Measurements from ENCODE around the gene CERS6. TPM values are rescaled to one million over a fixed set of nuclear protein-coding genes. Genes with fewer than 3 reads are reported as not detected.
"Not testable (repeated sequence)": the region's sequence is repeated elsewhere in the genome, so short reads cannot be mapped to it uniquely, and the experiment has no call there.

Gene CERS6
- total RNA-seq: 10 to 100 TPM; 18.2 to 59.9 (median 39.7) TPM

DNA sequence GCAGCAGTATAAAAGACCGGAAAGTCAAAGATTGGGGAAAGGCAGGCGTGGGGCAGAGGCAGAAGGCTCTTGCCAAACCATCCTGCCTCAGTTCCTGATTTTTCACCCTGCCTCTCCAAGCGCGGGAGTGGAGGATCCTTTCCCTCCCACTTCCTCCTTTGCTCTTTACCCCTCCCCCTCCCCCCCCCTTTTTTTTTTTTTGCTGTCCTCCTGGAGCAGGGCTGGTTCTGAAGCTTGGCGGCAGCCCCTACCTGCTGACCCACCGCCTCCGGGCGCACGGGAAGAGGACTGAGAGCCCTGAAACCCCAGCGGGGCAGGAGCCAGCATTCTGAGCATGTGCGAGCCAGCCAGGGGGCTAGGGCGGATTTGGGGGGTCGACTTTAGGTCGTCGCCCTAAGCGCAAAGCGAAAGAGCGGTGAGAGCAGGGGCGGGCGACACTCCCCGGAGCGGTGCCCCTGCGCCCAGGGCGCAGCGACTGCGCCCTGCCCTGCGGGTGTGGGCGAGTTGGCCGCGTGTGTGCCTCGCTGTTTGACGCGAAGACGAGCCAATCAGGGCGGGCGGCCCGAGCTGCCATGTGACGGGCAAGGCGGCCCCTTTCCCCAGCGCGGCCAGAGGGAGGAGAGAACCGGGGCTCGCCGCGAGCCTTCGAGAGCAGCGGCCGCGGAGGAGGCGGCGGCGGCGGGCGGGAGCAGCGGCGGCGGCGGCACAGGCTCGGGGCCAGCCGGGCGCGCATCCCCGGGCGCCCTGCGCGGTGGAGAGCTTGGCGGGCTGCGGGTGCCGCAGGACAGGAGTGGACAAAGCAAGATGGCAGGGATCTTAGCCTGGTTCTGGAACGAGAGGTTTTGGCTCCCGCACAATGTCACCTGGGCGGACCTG lies at the start of gene CERS6:
TSS of gene CERS6 (plus strand) at position 628 of the 876 bp plus-strand sequence. CDS start at position 805, 177 bp downstream.
- peak within 1 kb of the TSS; percentile 87 to 88 for H3K27ac ChIP-seq
- 0 to 33% (median 4%) methylated on average over 2 to 8 of the region's 72 CpGs; no CpG with 5 or more reads in 4 of the 10 experiments for WGBS, 10 experiments
- in situ Hi-C loops (cut with MboI; ENCODE audit: low pct_unique_long_range_greater_than_20kb in 2 of 9, low sequenced_read_pairs in 9 of 9, unreplicated experiment in 9 of 9): no loop called here

GRCh38 chr2:168412301-168412700 lies 43.8 kb upstream of the CERS6 start:
- H3K27ac ChIP-seq; ATAC-seq (replicated peaks in 6 of 8); in situ Hi-C loops (cut with MboI; ENCODE audit: low pct_unique_long_range_greater_than_20kb in 2 of 9, low sequenced_read_pairs in 9 of 9, unreplicated experiment in 9 of 9); H3K4me3 ChIP-seq; H3K4me1 ChIP-seq (replicated peaks in 1 of 2): not testable (repeated sequence)
- 23 to 85% (median 64%) methylated on average over 2 to 4 of the region's 5 CpGs; no CpG with 5 or more reads in 5 of the 10 experiments for WGBS, 10 experiments

More for the DNA sequence above, at the start of gene CERS6:
- H3K4me3 ChIP-seq: peak within 1 kb of the TSS; percentile 82 to 97 (median 91)
- H3K4me1 ChIP-seq (replicated peaks in 1 of 2): peaks cover 11 to 19% of the 10 kb centered on the region in 2 donors
- ATAC-seq (replicated peaks in 6 of 8): peak; percentile 95 to 97 (median 96)

- not testable (repeated sequence) for H3K4me1 ChIP-seq (replicated peaks in 1 of 2); ATAC-seq (replicated peaks in 6 of 8)
- 0 to 100% (median 83%) methylated on average over 1 to 2 of the region's 3 CpGs; no CpG with 5 or more reads in 3 of the 10 experiments for WGBS, 10 experiments
Measured at GRCh38 chr2:168413101-168413500, 43.0 kb upstream of the CERS6 start.

GRCh38 chr2:168416555-168416954 lies 39.5 kb upstream of the CERS6 start:
- in situ Hi-C loops (cut with MboI; ENCODE audit: low pct_unique_long_range_greater_than_20kb in 2 of 9, low sequenced_read_pairs in 9 of 9, unreplicated experiment in 9 of 9): no loop called here
- Histone ChIP-seq H3K27ac (no peak overlapping the region), H3K4me3 (no peak overlapping the region), H3K4me1 (replicated peaks in 1 of 2) (no peaks in the 10 kb centered on the region)
- peak in 2 of 8 experiments; percentile 50 to 59 for ATAC-seq (replicated peaks in 6 of 8)

More at GRCh38 chr2:168413101-168413500, 43.0 kb upstream of the CERS6 start:
- H3K27ac ChIP-seq; in situ Hi-C loops (cut with MboI; ENCODE audit: low pct_unique_long_range_greater_than_20kb in 2 of 9, low sequenced_read_pairs in 9 of 9, unreplicated experiment in 9 of 9); H3K4me3 ChIP-seq: not testable (repeated sequence)

GRCh38 chr2:168422584-168422983 lies 33.5 kb upstream of the CERS6 start:
- Histone ChIP-seq H3K27ac (no peak overlapping the region), H3K4me3 (no peak overlapping the region), H3K4me1 (replicated peaks in 1 of 2) (no peaks in the 10 kb centered on the region)
- no peak for ATAC-seq (replicated peaks in 6 of 8)
- in situ Hi-C loops (cut with MboI; ENCODE audit: low pct_unique_long_range_greater_than_20kb in 2 of 9, low sequenced_read_pairs in 9 of 9, unreplicated experiment in 9 of 9): no loop called here

DNA sequence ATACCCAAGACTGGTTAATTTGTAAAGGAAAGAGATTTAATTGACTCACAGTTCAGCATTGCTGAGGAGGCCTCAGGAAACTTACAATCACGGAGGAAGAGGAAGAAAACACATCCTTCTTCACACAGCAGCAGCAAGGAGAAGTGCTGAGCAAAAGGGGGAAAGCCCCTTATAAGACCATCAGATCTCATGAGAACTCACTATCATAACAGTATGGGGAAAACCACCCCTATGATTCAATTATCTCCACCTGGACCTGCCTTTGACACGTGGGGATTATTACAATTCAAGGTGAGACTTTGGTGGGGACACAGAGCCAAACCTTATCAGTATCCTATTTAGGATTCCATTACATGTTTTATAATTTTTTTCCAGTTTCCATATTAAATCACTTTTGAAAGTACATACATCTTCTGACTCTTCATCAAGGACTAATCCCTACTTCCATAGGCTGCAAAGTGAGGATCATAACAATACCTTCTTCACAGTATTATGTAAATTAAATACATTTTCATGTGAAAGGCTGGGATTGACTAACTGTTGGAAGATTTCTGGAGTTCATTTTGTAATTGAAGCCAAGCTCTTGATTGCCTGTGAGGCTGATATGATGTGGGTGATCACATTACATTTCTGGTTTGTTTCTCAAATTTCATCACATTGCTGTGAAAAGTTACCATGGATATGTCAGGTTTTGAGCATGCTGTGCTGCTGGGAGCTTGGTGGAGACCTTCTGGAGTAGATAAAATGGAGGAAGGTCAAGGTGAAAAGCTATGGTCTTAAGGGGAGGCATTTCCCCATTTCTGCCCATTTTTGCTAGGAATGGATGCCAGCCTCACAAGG lies 31.7 kb upstream of the CERS6 start:
- no peak overlapping the region for H3K27ac ChIP-seq
- in situ Hi-C loops (cut with MboI; ENCODE audit: low pct_unique_long_range_greater_than_20kb in 2 of 9, low sequenced_read_pairs in 9 of 9, unreplicated experiment in 9 of 9): no loop called here
- H3K4me3 ChIP-seq: no peak overlapping the region
- H3K4me1 ChIP-seq (replicated peaks in 1 of 2): no peaks in the 10 kb centered on the region
- ATAC-seq (replicated peaks in 6 of 8): peak in 1 of 8 experiments; percentile 73
- 0 to 64% (median 21%) methylated on average over 1 to 2 of the region's 2 CpGs; no CpG with 5 or more reads in 4 of the 10 experiments for WGBS, 10 experiments

GRCh38 chr2:168424971-168425370 lies 31.1 kb upstream of the CERS6 start:
- 20 to 91% (median 66%) methylated on average over 1 to 3 of the region's 3 CpGs for WGBS, 10 experiments
- in situ Hi-C loops (cut with MboI; ENCODE audit: low pct_unique_long_range_greater_than_20kb in 2 of 9, low sequenced_read_pairs in 9 of 9, unreplicated experiment in 9 of 9): no loop called here
- Histone ChIP-seq H3K27ac (no peak overlapping the region), H3K4me3 (no peak overlapping the region), H3K4me1 (replicated peaks in 1 of 2) (no peaks in the 10 kb centered on the region)
- ATAC-seq (replicated peaks in 6 of 8): no peak

GRCh38 chr2:168426861-168427260 lies 29.2 kb upstream of the CERS6 start:
- no peak for ATAC-seq (replicated peaks in 6 of 8)
- Histone ChIP-seq H3K27ac (no peak overlapping the region), H3K4me3 (no peak overlapping the region), H3K4me1 (replicated peaks in 1 of 2) (peaks cover 0 to 3% of the 10 kb centered on the region in 2 donors)
- in situ Hi-C loops (cut with MboI; ENCODE audit: low pct_unique_long_range_greater_than_20kb in 2 of 9, low sequenced_read_pairs in 9 of 9, unreplicated experiment in 9 of 9): no loop called here
- WGBS, 10 experiments: 67 to 100% (median 88%) methylated on average over 1 to 2 of the region's 2 CpGs; no CpG with 5 or more reads in 3 of the 10 experiments

DNA sequence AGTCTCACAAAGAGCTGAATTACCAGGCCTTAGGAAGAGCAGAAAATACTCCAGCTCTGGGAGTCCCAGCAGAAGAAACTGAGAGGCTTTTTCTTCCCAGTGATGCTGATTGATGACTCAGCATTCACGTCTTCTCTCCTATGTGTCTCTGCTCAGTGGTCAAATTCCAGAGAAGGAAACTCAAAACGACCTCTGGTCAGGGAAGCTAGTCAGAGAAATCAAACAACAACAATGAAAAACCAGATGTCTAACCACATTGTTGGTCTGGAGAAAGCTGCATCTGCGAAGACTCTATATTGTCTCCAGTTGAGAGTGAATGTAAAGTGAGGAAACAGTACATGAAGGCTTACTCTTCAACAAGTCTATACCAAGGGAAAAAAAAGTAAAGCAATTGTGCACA lies 28.6 kb upstream of the CERS6 start:
- H3K4me3 ChIP-seq: no peak overlapping the region
- in situ Hi-C loops (cut with MboI; ENCODE audit: low pct_unique_long_range_greater_than_20kb in 2 of 9, low sequenced_read_pairs in 9 of 9, unreplicated experiment in 9 of 9): no loop called here
- H3K4me1 ChIP-seq (replicated peaks in 1 of 2): peaks cover 0 to 9% of the 10 kb centered on the region in 2 donors
- 0 to 40% (median 6%) methylated on average over 1 to 3 of the region's 3 CpGs; no CpG with 5 or more reads in 3 of the 10 experiments for WGBS, 10 experiments
- no peak overlapping the region for H3K27ac ChIP-seq
- ATAC-seq (replicated peaks in 6 of 8): peak in 2 of 8 experiments; percentile 58 to 78

DNA sequence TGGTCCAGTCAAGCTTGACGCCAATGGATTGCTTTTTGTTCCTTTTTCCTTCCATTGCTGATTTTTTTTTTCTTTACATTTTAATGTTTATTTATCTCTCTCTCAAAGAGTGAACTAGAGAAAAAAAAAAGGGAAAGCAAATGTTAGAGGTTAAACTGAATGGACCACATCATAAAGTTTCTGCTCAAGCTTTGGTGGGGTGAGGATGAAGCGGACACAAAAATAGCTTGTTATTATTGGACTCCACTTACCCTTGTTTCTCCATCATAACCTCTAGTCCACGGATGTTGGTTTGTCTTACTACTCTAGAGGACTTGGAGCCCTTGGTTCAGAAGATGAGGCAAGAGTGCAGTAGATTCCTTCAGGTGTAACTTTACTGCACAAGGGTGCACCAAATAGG lies 27.6 kb upstream of the CERS6 start:
- peaks cover 5 to 19% of the 10 kb centered on the region in 2 donors for H3K4me1 ChIP-seq (replicated peaks in 1 of 2)
- in situ Hi-C loops (cut with MboI; ENCODE audit: low pct_unique_long_range_greater_than_20kb in 2 of 9, low sequenced_read_pairs in 9 of 9, unreplicated experiment in 9 of 9): no loop called here
- H3K27ac ChIP-seq: no peak overlapping the region
- no peak for ATAC-seq (replicated peaks in 6 of 8)
- 43 to 100% (median 80%) methylated on average over 1 to 3 of the region's 3 CpGs; no CpG with 5 or more reads in 1 of the 10 experiments for WGBS, 10 experiments
- H3K4me3 ChIP-seq: no peak overlapping the region

DNA sequence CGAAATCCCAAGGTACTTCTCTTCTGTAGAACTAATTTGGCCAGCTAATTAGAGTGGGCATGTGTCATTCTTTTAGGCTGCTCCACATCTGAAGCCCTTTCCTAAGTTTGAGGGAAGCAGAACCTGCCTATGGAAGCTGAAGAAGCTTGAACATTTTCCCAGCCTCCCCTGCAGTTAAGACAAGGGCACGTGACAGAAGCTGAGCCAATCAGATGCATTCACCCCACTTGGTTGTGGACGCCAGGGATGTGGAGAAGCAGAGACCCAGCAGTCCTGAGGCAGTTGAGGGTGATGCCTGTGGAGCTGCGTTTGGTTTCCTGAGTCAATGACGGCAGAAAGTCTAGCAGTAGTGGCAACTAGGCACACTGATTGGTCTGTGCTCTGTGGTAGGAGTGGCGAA lies 26.1 kb upstream of the CERS6 start:
- no peak overlapping the region for H3K27ac ChIP-seq
- in situ Hi-C loops (cut with MboI; ENCODE audit: low pct_unique_long_range_greater_than_20kb in 2 of 9, low sequenced_read_pairs in 9 of 9, unreplicated experiment in 9 of 9): no loop called here
- H3K4me1 ChIP-seq (replicated peaks in 1 of 2): peaks cover 9 to 22% of the 10 kb centered on the region in 2 donors
- ATAC-seq (replicated peaks in 6 of 8): no peak
- H3K4me3 ChIP-seq: no peak overlapping the region
- 29 to 100% (median 82%) methylated on average over 1 to 6 of the region's 6 CpGs for WGBS, 10 experiments

GRCh38 chr2:168430431-168430830 lies 25.6 kb upstream of the CERS6 start:
- Histone ChIP-seq H3K27ac (no peak overlapping the region), H3K4me1 (replicated peaks in 1 of 2) (peaks cover 9 to 22% of the 10 kb centered on the region in 2 donors), H3K4me3 (no peak overlapping the region)
- 6 to 100% (median 71%) methylated on average over 1 to 3 of the region's 3 CpGs; no CpG with 5 or more reads in 1 of the 10 experiments for WGBS, 10 experiments
- in situ Hi-C loops (cut with MboI; ENCODE audit: low pct_unique_long_range_greater_than_20kb in 2 of 9, low sequenced_read_pairs in 9 of 9, unreplicated experiment in 9 of 9): no loop called here
- no peak for ATAC-seq (replicated peaks in 6 of 8)
